ENCODE results near the gene APBB2. TPM values are rescaled to one million over a fixed set of nuclear protein-coding genes. Genes with fewer than 3 reads are reported as not detected.

Gene APBB2
- total and polyA plus RNA-seq, 2 donors (not counting 1 experiment from before 2014, with no cell fraction given), result 4.4 to 15.8 TPM

DNA sequence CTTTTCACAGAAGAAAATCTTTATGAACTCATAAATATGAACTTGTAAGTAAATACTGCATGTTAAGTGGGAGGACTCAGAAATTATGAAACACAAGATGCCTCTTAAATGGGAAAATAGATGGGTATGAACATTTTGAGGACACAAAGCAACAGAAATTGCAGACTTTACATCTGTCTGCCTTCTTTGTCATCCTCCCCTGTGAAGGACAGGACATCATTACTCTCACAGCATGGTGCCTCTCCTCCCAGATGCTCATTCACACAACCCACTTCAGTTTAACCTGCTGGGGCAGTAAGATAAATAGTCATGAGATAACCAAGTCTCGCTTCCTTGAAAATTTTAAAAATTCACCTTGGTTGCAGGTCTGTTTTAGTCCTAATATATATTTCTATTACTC, 144.5 kb downstream of the APBB2 start:
- no peak overlapping the region for H3K9ac ChIP-seq (ENCODE audit: low read length)
- ATAC-seq (ENCODE audit: low read depth) (no peak), DNase-seq (no peak)
- ChIA-PET CTCF (no interaction called here), POLR2A (no interaction called here)
- H3K9me3 ChIP-seq (ENCODE audit: control extremely low read depth in 1 of 3, control insufficient read depth in 2 of 3, insufficient read depth in 1 of 3, low read length in 2 of 3), result no peaks in the 10 kb centered on the region
- no peaks in the 10 kb centered on the region for H3K79me2 ChIP-seq (ENCODE audit: control insufficient read depth, insufficient read depth, low read length)
- no peak overlapping the region for H2AFZ ChIP-seq (ENCODE audit: insufficient read depth, low read depth, low read length, poor library complexity, severe bottlenecking)
- H4K20me1 ChIP-seq (ENCODE audit: control insufficient read depth, insufficient read depth, low read length, poor library complexity, severe bottlenecking), result no peaks in the 10 kb centered on the region
- intact Hi-C loops (cut with micrococcal nuclease), result no loop called here
- WGBS (ENCODE audit: insufficient coverage), result no CpG with 5 or more reads among the region's 1 CpG
- no peak for TF ChIP-seq EZH2 (IDR thresholded peaks at IDR 0.05; ENCODE audit: borderline replicate concordance, insufficient read depth, low read depth, low read length, poor library complexity, severe bottlenecking)
- TF ChIP-seq, protein P1, sequence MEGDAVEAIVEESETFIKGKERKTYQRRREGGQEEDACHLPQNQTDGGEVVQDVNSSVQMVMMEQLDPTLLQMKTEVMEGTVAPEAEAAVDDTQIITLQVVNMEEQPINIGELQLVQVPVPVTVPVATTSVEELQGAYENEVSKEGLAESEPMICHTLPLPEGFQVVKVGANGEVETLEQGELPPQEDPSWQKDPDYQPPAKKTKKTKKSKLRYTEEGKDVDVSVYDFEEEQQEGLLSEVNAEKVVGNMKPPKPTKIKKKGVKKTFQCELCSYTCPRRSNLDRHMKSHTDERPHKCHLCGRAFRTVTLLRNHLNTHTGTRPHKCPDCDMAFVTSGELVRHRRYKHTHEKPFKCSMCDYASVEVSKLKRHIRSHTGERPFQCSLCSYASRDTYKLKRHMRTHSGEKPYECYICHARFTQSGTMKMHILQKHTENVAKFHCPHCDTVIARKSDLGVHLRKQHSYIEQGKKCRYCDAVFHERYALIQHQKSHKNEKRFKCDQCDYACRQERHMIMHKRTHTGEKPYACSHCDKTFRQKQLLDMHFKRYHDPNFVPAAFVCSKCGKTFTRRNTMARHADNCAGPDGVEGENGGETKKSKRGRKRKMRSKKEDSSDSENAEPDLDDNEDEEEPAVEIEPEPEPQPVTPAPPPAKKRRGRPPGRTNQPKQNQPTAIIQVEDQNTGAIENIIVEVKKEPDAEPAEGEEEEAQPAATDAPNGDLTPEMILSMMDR (IDR thresholded peaks at IDR 0.05), result no peak
- no peaks in the 10 kb centered on the region for H3K27me3 ChIP-seq (replicated peaks in 1 of 4; ENCODE audit: control extremely low read depth in 1 of 4, control insufficient read depth in 3 of 4, insufficient read depth in 4 of 4, low read length in 3 of 4)
- no peaks in the 10 kb centered on the region for H3K27me3 Mint-ChIP-seq
- no peaks in the 10 kb centered on the region for H3K4me1 ChIP-seq (ENCODE audit: control insufficient read depth in 2 of 2, insufficient read depth in 2 of 2, low read length in 2 of 2)
- no peak overlapping the region for H3K4me3 Mint-ChIP-seq
- H3K27ac ChIP-seq (ENCODE audit: low read length in 2 of 2), result no peak overlapping the region
- H3K4me2 ChIP-seq (replicated peaks; ENCODE audit: low read depth, low read length, poor library complexity, severe bottlenecking), result no peak overlapping the region
- H3K36me3 ChIP-seq (replicated peaks in 1 of 2; ENCODE audit: control extremely low read depth in 1 of 2, control insufficient read depth in 1 of 2, extremely low read depth in 1 of 2, insufficient read depth in 2 of 2, low read length in 1 of 2), result no peaks in the 10 kb centered on the region
- no peak overlapping the region for H3K27ac Mint-ChIP-seq
- no peak overlapping the region for H3K4me3 ChIP-seq (ENCODE audit: control extremely low read depth in 1 of 5, extremely low read depth in 1 of 5, insufficient read depth in 1 of 5, low read depth in 2 of 5, low read length in 4 of 5)
- no peaks in the 10 kb centered on the region for H3K9me3 Mint-ChIP-seq (ENCODE audit: insufficient read depth)
- no peaks in the 10 kb centered on the region for H3K4me1 Mint-ChIP-seq

DNA sequence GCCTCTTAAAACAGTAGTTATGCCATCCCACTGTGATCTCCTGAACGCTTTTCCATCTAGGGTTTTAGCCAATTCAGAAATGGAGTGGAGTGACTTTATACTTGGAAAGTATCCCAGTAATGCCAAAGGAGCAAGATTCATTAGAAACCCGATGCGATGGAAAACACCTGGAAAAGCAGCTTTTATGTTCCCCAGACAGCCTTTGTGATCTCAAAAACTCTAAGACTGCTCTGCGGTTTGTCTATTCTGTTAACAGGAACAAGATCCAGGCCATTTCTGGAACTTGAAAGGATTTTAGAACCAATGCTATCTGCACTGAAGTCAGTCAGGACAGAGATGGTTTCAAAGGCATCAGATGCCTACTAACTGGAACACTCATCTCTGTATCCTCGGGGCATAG, 145.1 kb downstream of the APBB2 start:
- POLR2A ChIA-PET, result no interaction called here
- Histone ChIP-seq H3K4me2 (replicated peaks; ENCODE audit: low read depth, low read length, poor library complexity, severe bottlenecking) (no peak overlapping the region), H3K36me3 (replicated peaks in 1 of 2; ENCODE audit: control extremely low read depth in 1 of 2, control insufficient read depth in 1 of 2, extremely low read depth in 1 of 2, insufficient read depth in 2 of 2, low read length in 1 of 2) (no peaks in the 10 kb centered on the region), H3K9ac (ENCODE audit: low read length) (no peak overlapping the region), H3K4me3 (ENCODE audit: control extremely low read depth in 1 of 5, extremely low read depth in 1 of 5, insufficient read depth in 1 of 5, low read depth in 2 of 5, low read length in 4 of 5) (no peak overlapping the region), H3K27ac (ENCODE audit: low read length in 2 of 2) (no peak overlapping the region), H2AFZ (ENCODE audit: insufficient read depth, low read depth, low read length, poor library complexity, severe bottlenecking) (no peak overlapping the region), H3K4me1 (ENCODE audit: control insufficient read depth in 2 of 2, insufficient read depth in 2 of 2, low read length in 2 of 2) (no peaks in the 10 kb centered on the region), H4K20me1 (ENCODE audit: control insufficient read depth, insufficient read depth, low read length, poor library complexity, severe bottlenecking) (no peaks in the 10 kb centered on the region), H3K79me2 (ENCODE audit: control insufficient read depth, insufficient read depth, low read length) (no peaks in the 10 kb centered on the region), H3K9me3 (ENCODE audit: control extremely low read depth in 1 of 3, control insufficient read depth in 2 of 3, insufficient read depth in 1 of 3, low read length in 2 of 3) (no peaks in the 10 kb centered on the region), H3K27me3 (replicated peaks in 1 of 4; ENCODE audit: control extremely low read depth in 1 of 4, control insufficient read depth in 3 of 4, insufficient read depth in 4 of 4, low read length in 3 of 4) (no peaks in the 10 kb centered on the region)
- WGBS (ENCODE audit: insufficient coverage), result 97% methylated on average over 3 of the region's 5 CpGs
- H3K27me3 Mint-ChIP-seq, result no peaks in the 10 kb centered on the region
- TF ChIP-seq, protein P1 (IDR thresholded peaks at IDR 0.05), result no peak
- no peak for TF ChIP-seq EZH2 (IDR thresholded peaks at IDR 0.05; ENCODE audit: borderline replicate concordance, insufficient read depth, low read depth, low read length, poor library complexity, severe bottlenecking)
- CTCF ChIA-PET, result no interaction called here
- no peaks in the 10 kb centered on the region for H3K9me3 Mint-ChIP-seq (ENCODE audit: insufficient read depth)
- ATAC-seq (ENCODE audit: low read depth) (no peak), DNase-seq (no peak)
- H3K4me3 Mint-ChIP-seq, result no peak overlapping the region
- H3K27ac Mint-ChIP-seq, result no peak overlapping the region
- intact Hi-C loops (cut with micrococcal nuclease), result no loop called here
- H3K4me1 Mint-ChIP-seq, result no peaks in the 10 kb centered on the region
